OCI-LY1 (cell line): Measurements from ENCODE around the gene RFX8.

ENCODE experiments used
- H2AFZ ChIP-seq: fragments of 200-600 bp; sonication (generic), shearing (Covaris generic); 2 replicates; pipeline ENCODE4 v1.6.0; 2014; ENCODE audit warnings: antibody characterized with exemption, mild to moderate bottlenecking, low read length
- H3F3A ChIP-seq: fragments of 200-600 bp; sonication (generic), shearing (Covaris generic); 2 replicates; pipeline ENCODE4 v1.6.0; 2014; ENCODE audit warnings: mild to moderate bottlenecking, antibody characterized with exemption, low read length, moderate library complexity; ENCODE audit not compliant: insufficient read depth
- H3K27ac ChIP-seq: fragments of 200-600 bp; sonication (generic); 2 replicates; pipeline ENCODE4 v1.5.1; 2014; ENCODE audit warnings: low read length, mixed run types, mild to moderate bottlenecking, low read depth; ENCODE audit not compliant: poor library complexity, severe bottlenecking
- H3K27me3 ChIP-seq: fragments of 200-600 bp; sonication (generic); 2 replicates; pipeline ENCODE4 v1.6.0; 2014; ENCODE audit warnings: antibody characterized with exemption, mild to moderate bottlenecking, low read length, moderate library complexity; ENCODE audit not compliant: insufficient read depth
- H3K36me3 ChIP-seq: fragments of 200-600 bp; sonication (generic); 2 replicates; pipeline ENCODE4 v1.6.1; 2014; ENCODE audit warnings: mild to moderate bottlenecking, antibody characterized with exemption, low read length, moderate library complexity, mixed read lengths; ENCODE audit not compliant: insufficient read depth
- H3K4me1 ChIP-seq: fragments of 200-600 bp; sonication (generic); 2 replicates; pipeline ENCODE4 v1.5.1; 2014; ENCODE audit warnings: mild to moderate bottlenecking, low read length, moderate library complexity; ENCODE audit not compliant: insufficient read depth, severe bottlenecking
- H3K4me2 ChIP-seq: fragments of 200-600 bp; sonication (generic), shearing (Covaris generic); 2 replicates; pipeline ENCODE4 v1.6.1; 2014; ENCODE audit warnings: low read length
- H3K4me3 ChIP-seq: fragments of 200-600 bp; sonication (generic); 2 replicates; pipeline ENCODE4 v1.5.1; 2014; ENCODE audit warnings: low read length, low read depth, mild to moderate bottlenecking, mixed read lengths; ENCODE audit not compliant: poor library complexity, severe bottlenecking
- H3K79me2 ChIP-seq: fragments of 200-600 bp; shearing (Covaris generic); 2 replicates; pipeline ENCODE4 v1.6.1; 2016; ENCODE audit warnings: mixed run types, low read length, mixed read lengths; ENCODE audit not compliant: insufficient read depth
- H3K9ac ChIP-seq: fragments of 200-600 bp; sonication (generic), shearing (Covaris generic); 2 replicates; pipeline ENCODE4 v1.6.1; 2014; ENCODE audit warnings: mild to moderate bottlenecking, low read length, mixed read lengths
- H3K9me2 ChIP-seq: fragments of 200-600 bp; sonication (generic), shearing (Covaris generic); 2 replicates; pipeline ENCODE4 v1.6.1; 2014; ENCODE audit warnings: low read depth, mild to moderate bottlenecking, low read length, mixed read lengths
- H3K9me3 ChIP-seq: fragments of 200-600 bp; shearing (Covaris generic); 2 replicates; pipeline ENCODE4 v1.6.1; 2014; ENCODE audit warnings: low read length, mixed read lengths
- H4K20me1 ChIP-seq: fragments of 200-600 bp; sonication (generic), shearing (Covaris generic); 2 replicates; pipeline ENCODE4 v1.6.0; 2016; ENCODE audit warnings: mild to moderate bottlenecking, low read length; ENCODE audit not compliant: insufficient read depth
- CTCF ChIP-seq: fragments of 200-600 bp; sonication (generic), shearing (Covaris generic); IDR thresholded peaks from 2 replicates; pipeline ENCODE4 v1.5.1; 2017; ENCODE audit warnings: mild to moderate bottlenecking, antibody characterized with exemption, low read length, moderate library complexity, mixed read lengths
- EZH2 ChIP-seq: fragments of 200-600 bp; sonication (generic), shearing (Covaris generic); IDR thresholded peaks from 2 replicates; pipeline ENCODE4 v1.8.0; 2017; ENCODE audit warnings: borderline replicate concordance, mixed run types, mild to moderate bottlenecking, antibody characterized with exemption, low read length, moderate library complexity, mixed read lengths

Gene RFX8

DNA sequence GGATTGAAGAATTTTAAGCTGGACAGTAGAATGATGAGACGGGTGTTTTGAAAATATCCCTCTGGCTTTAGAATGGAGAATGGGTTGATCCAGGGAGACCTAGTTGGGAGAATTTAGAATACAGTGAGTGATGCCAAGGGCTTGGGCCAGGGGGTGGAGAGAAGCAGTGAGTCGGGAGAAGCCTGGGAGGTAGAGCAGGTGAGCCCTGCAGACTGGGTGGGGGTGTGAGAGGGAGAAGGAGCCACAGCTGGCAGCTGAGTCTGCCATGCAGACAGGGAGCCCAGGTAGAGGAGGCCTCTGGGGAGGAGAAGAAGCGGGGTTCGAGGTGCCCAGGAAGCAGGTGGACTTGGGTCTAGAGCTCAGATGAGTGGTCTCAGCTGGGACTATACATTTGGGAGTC is 105.8 kb downstream of the RFX8 start:
- H3K4me2 ChIP-seq: no peak overlapping the region
- no peaks in the 10 kb centered on the region for H3F3A ChIP-seq
- 0 out of 2 replicates have a peak, but pooled peaks cover 3% of the 10 kb centered on the region for H3K27me3 ChIP-seq
- no peak overlapping the region for H3K9ac ChIP-seq
- H3K4me3 ChIP-seq: no peak overlapping the region
- no peaks in the 10 kb centered on the region for H3K36me3 ChIP-seq
- H3K9me3 ChIP-seq: no peaks in the 10 kb centered on the region
- H4K20me1 ChIP-seq: no peaks in the 10 kb centered on the region
- H3K79me2 ChIP-seq: no peaks in the 10 kb centered on the region
- no peak overlapping the region for H2AFZ ChIP-seq
- no peaks in the 10 kb centered on the region for H3K9me2 ChIP-seq
- H3K4me1 ChIP-seq: no peaks in the 10 kb centered on the region
- H3K27ac ChIP-seq: no peak overlapping the region
- TF ChIP-seq EZH2 (no peak), CTCF (no peak)

DNA sequence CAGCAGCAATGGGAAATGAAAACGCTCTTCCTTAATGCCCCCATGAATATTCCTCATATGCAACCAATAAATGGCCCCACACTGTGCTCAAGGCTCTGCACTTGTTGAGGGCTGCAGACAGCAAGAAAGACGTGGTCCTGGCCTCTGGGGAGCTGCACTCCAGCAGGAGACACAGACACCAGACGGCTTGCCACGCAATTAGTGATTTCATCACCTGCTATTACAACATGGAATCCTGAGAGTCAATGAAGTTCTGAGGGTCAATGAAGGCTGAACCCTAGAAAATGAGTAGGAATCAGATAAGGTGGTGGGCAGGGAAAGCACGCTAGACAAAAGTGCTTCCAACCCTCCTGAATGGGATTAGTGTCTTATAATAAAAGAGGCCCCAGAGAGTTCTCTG is 106.5 kb downstream of the RFX8 start:
- H2AFZ ChIP-seq: no peak overlapping the region
- 0 out of 2 replicates have a peak, but pooled peaks cover 3% of the 10 kb centered on the region for H3K27me3 ChIP-seq
- TF ChIP-seq CTCF (no peak), EZH2 (no peak)
- no peak overlapping the region for H3K9ac ChIP-seq
- H3F3A ChIP-seq: no peaks in the 10 kb centered on the region
- H3K4me1 ChIP-seq: no peaks in the 10 kb centered on the region
- no peak overlapping the region for H3K27ac ChIP-seq
- no peaks in the 10 kb centered on the region for H3K9me3 ChIP-seq
- no peak overlapping the region for H3K4me2 ChIP-seq
- no peaks in the 10 kb centered on the region for H3K9me2 ChIP-seq
- no peaks in the 10 kb centered on the region for H3K36me3 ChIP-seq
- H3K79me2 ChIP-seq: no peaks in the 10 kb centered on the region
- no peak overlapping the region for H3K4me3 ChIP-seq
- no peaks in the 10 kb centered on the region for H4K20me1 ChIP-seq

DNA sequence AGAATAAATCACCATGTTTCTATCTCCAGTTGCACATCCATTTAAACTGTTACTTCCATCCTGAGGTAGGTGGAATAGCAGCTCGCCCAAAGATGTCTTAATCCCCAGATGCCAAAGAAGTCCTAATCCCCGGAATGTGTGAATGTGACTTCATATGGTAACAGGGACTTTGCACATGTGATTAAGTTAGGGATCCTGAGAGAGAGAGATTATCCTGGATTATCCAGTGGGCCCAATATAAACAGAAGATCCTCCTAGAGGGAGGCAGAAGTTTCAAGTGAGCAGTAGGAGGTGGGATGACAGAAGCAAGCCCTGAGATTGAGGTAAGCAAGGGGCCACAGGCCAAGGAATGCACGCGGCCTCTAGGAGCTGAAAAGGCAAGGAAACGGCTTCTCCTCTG is 107.4 kb downstream of the RFX8 start:
- H3K79me2 ChIP-seq: no peaks in the 10 kb centered on the region
- H3K27me3 ChIP-seq: no peaks in the 10 kb centered on the region
- no peak overlapping the region for H3K4me2 ChIP-seq
- no peak overlapping the region for H3K4me3 ChIP-seq
- no peaks in the 10 kb centered on the region for H3K9me2 ChIP-seq
- H3K9me3 ChIP-seq: no peaks in the 10 kb centered on the region
- TF ChIP-seq EZH2 (no peak), CTCF (no peak)
- no peak overlapping the region for H3K9ac ChIP-seq
- H4K20me1 ChIP-seq: no peaks in the 10 kb centered on the region
- H3F3A ChIP-seq: no peaks in the 10 kb centered on the region
- no peaks in the 10 kb centered on the region for H3K4me1 ChIP-seq
- no peaks in the 10 kb centered on the region for H3K36me3 ChIP-seq
- H2AFZ ChIP-seq: no peak overlapping the region
- no peak overlapping the region for H3K27ac ChIP-seq
